ENCODE data around the gene LRRC23. TPM values are rescaled to one million over a fixed set of nuclear protein-coding genes. Genes with fewer than 3 reads are reported as not detected.

The LRRC23 gene
- total and polyA plus RNA-seq, 2 of the 4 experiments (the other 2 are of a cell fraction) = 11.1 to 11.4 TPM

DNA sequence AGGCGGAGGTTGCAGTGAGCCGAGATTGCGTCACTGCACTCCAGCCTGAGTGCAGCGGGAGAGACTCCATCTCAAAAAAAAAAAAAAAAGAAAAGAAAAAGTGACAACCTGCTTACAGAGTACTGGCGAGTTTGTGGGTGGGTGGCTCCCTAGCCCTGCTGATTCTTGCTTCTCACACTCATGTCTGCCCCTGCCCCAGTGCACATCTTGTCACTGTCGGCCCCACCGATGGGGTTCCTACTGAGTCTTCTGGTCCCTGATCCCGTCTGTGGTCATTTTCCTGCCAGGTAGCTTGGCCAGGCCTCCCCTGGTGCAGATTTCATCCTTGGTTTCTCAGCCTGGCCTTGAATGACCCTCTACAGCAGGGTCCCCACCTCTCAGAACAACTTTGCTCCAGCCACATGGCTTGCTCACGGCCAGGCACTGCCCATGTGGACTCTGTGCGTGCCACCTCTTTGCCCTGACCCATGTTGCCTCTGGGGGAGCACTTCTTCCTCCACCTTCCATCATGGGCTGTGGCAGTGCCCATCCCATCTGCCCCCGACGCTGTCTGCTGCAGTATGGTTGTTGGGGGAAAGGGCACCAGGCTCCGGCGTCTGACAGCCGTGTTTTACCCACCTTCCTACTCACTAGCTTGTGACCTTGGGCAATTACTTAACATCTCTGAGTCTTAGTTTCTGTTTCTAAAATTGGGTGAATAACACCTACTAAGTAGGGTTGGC, 44.4 kb downstream of the LRRC23 start:
- H3K36me3 ChIP-seq (ENCODE audit: control insufficient read depth, insufficient read depth, low read length) = peaks cover 4% of the 10 kb centered on the region
- intact Hi-C loops (cut with micrococcal nuclease) (no loop called here), in situ Hi-C loops (cut with MboI; ENCODE audit: low sequenced_read_pairs) (loop anchor here (10.0 kb wide), 1 partner anchor 166 kb away; no protein-coding TSS in a partner anchor), dilution Hi-C loops (cut with HindIII; ENCODE audit: low sequenced_read_pairs, unreplicated experiment) (no loop called here)
- H3K4me2 ChIP-seq (ENCODE audit: low read depth, low read length) = no peak overlapping the region
- H4K91ac ChIP-seq (ENCODE audit: insufficient read depth, low read depth, low read length) = no peak overlapping the region
- no peak overlapping the region for H2AK9ac ChIP-seq (replicated peaks; ENCODE audit: low read depth, low read length, poor library complexity)
- no peak overlapping the region for H3K56ac ChIP-seq (ENCODE audit: extremely low read depth, insufficient read depth, low read length)
- no peaks in the 10 kb centered on the region for H3K27me3 ChIP-seq (ENCODE audit: control insufficient read depth, insufficient read depth, low read length)
- DNase-seq (no peak), ATAC-seq (ENCODE audit: low read depth) (no peak)
- H2AK5ac ChIP-seq (ENCODE audit: low read depth, low read length) = no peak overlapping the region
- H3K9me1 ChIP-seq (ENCODE audit: insufficient read depth, low read length) = 0 out of 2 replicates have a peak, but pooled peaks cover 2% of the 10 kb centered on the region
- H3K79me1 ChIP-seq (ENCODE audit: low read depth in 1 of 2, low read length in 2 of 2) = peaks cover 8 to 13% of the 10 kb centered on the region in 2 experiments; a peak in 3 of 4 replicates
- no peak overlapping the region for H3K4ac ChIP-seq (ENCODE audit: low read depth, low read length)
- no peak overlapping the region for H2AFZ ChIP-seq (replicated peaks; ENCODE audit: low read length, poor library complexity)
- H3K23ac ChIP-seq (ENCODE audit: low read depth, low read length) = no peak overlapping the region
- H3K9ac ChIP-seq (ENCODE audit: low read depth, low read length) = no peak overlapping the region
- no peak overlapping the region for H2BK15ac ChIP-seq (ENCODE audit: low read depth, low read length)
- H3K4me1 ChIP-seq (ENCODE audit: control insufficient read depth, insufficient read depth, low read length) = peaks cover 5% of the 10 kb centered on the region; the same call in 1 of the 2 replicates
- H3K4me3 ChIP-seq (ENCODE audit: insufficient read depth, low read depth, low read length) = no peak overlapping the region
- CTCF ChIA-PET = interaction anchor here (0.6 kb wide), 2 partner anchors 79 to 224 kb away, joined by 3 to 4 read pairs; no protein-coding TSS in a partner anchor
- no peaks in the 10 kb centered on the region for H4K20me1 ChIP-seq (ENCODE audit: insufficient read depth, low read length)
- H2BK20ac ChIP-seq (ENCODE audit: low read depth, low read length) = no peak overlapping the region
- BruUV-seq (replicated peaks) = no TSS peak
- no peak overlapping the region for H3K14ac ChIP-seq (replicated peaks; ENCODE audit: low read depth, low read length)
- no peaks in the 10 kb centered on the region for H3K9me3 ChIP-seq (ENCODE audit: control insufficient read depth, insufficient read depth, low read length)
- POLR2A ChIA-PET (ENCODE audit: unreplicated experiment) = no interaction called here
- no peak overlapping the region for H3K27ac ChIP-seq (ENCODE audit: insufficient read depth, low read length)
- H2BK5ac ChIP-seq (ENCODE audit: low read depth, low read length, poor library complexity, severe bottlenecking) = no peak overlapping the region
- H4K5ac ChIP-seq (ENCODE audit: low read depth, low read length) = no peak overlapping the region
- H4K8ac ChIP-seq (ENCODE audit: low read depth in 2 of 2, low read length in 2 of 2) = no peak overlapping the region
- WGBS, 2 experiments (ENCODE audit: extremely low coverage in 2 of 2, insufficient read length in 1 of 2) = 88% methylated on average over 8 of the region's 15 CpGs; no CpG with 5 or more reads in 1 of the 2 experiments
- H2BK120ac ChIP-seq (ENCODE audit: low read depth, low read length) = no peak overlapping the region
- H3K18ac ChIP-seq (ENCODE audit: low read depth, low read length) = no peak overlapping the region
- TF ChIP-seq CEBPB (IDR thresholded peaks at IDR 0.05; ENCODE audit: low read depth, low read length) = no peak
- no peak for TF ChIP-seq RFX5 (IDR thresholded peaks at IDR 0.05; ENCODE audit: low read depth, low read length)
- no peak for TF ChIP-seq CHD1 (IDR thresholded peaks at IDR 0.05; ENCODE audit: low read depth, low read length)
- TF ChIP-seq SMC3 (IDR thresholded peaks at IDR 0.05; ENCODE audit: low read depth, low read length) = no peak
- TF ChIP-seq MAZ (IDR thresholded peaks at IDR 0.05; ENCODE audit: borderline replicate concordance, low read depth, low read length) = no peak
- no peak for TF ChIP-seq BHLHE40 (IDR thresholded peaks at IDR 0.05; ENCODE audit: low read depth, low read length)
- TF ChIP-seq NFE2L2 (IDR thresholded peaks at IDR 0.05; ENCODE audit: low read depth, low read length) = no peak
- TF ChIP-seq FOS (IDR thresholded peaks at IDR 0.05; ENCODE audit: low read depth, low read length) = no peak
- no peak for TF ChIP-seq MXI1 (IDR thresholded peaks at IDR 0.05; ENCODE audit: borderline replicate concordance, low read depth, low read length)
- TF ChIP-seq POLR2A (IDR thresholded peaks at IDR 0.05; ENCODE audit: low read depth, low read length) = no peak
- TF ChIP-seq ELK1 (IDR thresholded peaks at IDR 0.05; ENCODE audit: borderline replicate concordance, low read depth, low read length) = no peak
- no peak for TF ChIP-seq RCOR1 (IDR thresholded peaks at IDR 0.05; ENCODE audit: insufficient replicate concordance, low read length)
- TF ChIP-seq, protein P1, sequence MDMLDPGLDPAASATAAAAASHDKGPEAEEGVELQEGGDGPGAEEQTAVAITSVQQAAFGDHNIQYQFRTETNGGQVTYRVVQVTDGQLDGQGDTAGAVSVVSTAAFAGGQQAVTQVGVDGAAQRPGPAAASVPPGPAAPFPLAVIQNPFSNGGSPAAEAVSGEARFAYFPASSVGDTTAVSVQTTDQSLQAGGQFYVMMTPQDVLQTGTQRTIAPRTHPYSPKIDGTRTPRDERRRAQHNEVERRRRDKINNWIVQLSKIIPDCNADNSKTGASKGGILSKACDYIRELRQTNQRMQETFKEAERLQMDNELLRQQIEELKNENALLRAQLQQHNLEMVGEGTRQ (IDR thresholded peaks at IDR 0.05; ENCODE audit: low read depth, low read length) = no peak
- no peak for TF ChIP-seq MAFK (IDR thresholded peaks at IDR 0.05; ENCODE audit: low read depth, low read length)
- TF ChIP-seq RAD21 (IDR thresholded peaks at IDR 0.05; ENCODE audit: low read length) = no peak
